ENCODE data around the gene CARD19.

Gene CARD19

DNA sequence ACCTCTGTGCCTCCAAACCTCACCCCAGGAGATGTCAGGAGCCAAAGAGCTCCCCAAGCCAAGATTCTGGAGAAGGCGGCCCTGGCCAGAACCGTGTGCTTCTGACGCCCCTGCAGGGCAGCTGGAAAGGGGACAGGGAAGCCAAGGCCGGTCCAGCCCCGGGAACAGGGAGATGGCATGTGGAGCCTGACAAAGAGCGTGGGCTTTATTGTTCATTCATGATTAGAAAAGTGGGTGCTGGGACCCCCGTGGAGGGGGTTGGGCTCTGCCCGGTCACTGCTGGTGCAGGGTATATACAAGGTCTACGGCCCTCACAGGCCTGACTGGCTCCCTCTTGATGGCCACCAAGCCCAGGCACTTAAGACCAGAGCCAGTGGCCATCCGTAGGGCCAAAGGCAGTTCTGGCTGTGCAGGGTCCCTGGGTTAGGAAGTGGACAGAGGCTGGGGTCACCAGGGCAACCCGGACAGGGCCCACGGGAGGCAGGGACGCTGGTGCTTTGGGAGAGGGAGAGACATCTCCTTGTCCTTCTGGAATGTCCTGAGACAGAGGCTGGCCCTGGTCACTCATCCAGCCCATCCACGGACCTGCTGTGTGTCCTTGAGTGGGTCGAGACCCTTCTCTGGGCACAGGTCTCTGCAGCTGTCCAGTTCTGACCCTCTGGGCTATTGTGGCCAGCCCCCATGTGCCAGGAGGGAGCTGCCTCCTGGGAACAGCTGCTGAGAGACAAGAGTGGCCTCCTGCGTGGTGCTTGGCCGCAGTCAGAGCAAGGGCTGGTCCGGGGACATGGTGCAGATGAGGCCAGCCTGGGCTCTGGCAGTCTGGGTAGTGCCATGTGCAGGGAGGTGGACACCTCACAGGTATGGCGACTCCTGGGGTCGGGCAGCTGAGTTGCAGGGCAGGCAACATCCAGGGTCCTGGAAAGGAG lies 25.6 kb downstream of the CARD19 start:
- TF ChIP-seq, protein P1, sequence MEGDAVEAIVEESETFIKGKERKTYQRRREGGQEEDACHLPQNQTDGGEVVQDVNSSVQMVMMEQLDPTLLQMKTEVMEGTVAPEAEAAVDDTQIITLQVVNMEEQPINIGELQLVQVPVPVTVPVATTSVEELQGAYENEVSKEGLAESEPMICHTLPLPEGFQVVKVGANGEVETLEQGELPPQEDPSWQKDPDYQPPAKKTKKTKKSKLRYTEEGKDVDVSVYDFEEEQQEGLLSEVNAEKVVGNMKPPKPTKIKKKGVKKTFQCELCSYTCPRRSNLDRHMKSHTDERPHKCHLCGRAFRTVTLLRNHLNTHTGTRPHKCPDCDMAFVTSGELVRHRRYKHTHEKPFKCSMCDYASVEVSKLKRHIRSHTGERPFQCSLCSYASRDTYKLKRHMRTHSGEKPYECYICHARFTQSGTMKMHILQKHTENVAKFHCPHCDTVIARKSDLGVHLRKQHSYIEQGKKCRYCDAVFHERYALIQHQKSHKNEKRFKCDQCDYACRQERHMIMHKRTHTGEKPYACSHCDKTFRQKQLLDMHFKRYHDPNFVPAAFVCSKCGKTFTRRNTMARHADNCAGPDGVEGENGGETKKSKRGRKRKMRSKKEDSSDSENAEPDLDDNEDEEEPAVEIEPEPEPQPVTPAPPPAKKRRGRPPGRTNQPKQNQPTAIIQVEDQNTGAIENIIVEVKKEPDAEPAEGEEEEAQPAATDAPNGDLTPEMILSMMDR (conservative IDR thresholded peaks at IDR 0.05) = no peak
- no peak overlapping the region for H3K27ac ChIP-seq

DNA sequence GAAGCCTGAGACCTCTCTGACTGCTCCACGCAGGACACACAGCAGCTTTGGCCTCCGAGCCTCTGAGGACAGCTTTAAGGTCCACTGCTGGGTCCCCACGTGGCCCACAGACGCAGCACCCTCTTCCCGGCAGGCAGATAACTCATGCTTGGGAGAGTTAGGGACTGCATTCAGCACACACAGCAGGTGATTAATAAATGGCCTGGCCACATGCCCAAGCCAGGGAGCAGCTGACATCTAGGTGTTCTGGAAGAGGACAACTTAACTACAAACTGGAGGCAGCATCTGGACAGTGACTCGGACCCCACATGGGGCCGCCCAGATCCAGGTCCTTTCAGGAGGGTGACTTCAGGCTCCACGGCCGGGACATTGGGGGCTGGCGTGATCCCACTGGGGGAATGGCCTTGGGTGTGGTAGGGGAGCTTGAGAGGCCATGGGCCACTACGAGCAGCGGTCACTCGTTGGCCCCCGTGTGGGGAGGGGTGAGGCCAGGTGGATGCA lies 26.8 kb downstream of the CARD19 start:
- no peak overlapping the region for H3K27ac ChIP-seq
- TF ChIP-seq, protein P1 (conservative IDR thresholded peaks at IDR 0.05) = no peak

DNA sequence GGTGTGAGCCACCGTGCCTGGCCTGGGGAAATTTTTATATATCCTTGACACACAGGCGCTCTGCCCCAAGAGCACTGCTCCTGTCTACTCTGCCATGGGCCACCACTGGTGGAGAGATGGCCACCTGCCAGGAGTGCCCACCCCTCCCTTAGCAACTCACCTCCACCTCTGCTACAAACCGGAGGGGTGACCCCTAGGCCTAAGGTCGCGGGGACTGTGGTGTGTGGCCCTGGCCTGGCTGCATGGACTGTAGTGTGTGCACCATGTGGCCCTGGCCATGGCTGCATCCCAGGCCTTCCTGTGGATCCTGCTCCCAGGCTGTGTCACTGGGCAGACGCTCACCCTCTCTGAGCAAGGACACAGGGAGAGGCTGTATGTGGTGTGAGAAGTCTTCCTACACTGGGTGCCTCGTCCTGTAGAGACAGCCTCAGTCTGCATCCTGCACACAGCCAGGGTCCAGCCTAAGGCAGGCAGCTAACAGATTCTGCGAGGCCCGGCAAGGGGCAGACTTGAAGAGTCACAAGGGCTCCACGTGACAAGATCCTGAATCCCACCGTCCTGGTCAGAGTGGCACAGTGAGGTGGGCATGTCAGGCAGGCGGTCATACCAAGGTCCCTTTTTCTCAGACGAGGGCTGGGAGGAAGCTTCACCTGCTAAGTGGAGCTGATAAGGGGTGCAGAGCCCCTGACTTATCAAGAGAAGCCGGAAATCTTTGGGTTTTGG lies 27.7 kb downstream of the CARD19 start:
- H3K27ac ChIP-seq = no peak overlapping the region
- TF ChIP-seq, protein P1 (conservative IDR thresholded peaks at IDR 0.05) = no peak

DNA sequence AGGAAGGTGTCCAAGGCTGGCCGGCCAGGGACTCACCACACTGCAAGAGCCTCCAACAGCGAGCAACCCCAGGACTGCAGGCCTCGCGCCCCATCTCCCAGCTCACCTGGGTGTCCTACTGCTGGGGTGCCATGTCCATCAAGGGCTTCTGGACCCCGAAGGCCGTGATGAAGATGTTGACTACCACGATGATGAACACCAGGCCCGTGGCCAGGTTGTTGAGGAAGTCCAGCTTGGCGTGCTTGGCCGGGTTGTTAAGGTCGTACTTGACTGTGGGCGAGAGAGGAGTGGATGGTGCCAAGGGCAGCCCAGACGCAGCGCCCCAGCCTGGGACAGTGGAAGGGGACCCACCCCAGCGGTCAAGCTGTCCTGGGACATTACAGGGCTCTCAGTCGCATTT lies 28.8 kb downstream of the CARD19 start:
- H3K27ac ChIP-seq = no peak overlapping the region
- TF ChIP-seq, protein P1 (conservative IDR thresholded peaks at IDR 0.05) = no peak

DNA sequence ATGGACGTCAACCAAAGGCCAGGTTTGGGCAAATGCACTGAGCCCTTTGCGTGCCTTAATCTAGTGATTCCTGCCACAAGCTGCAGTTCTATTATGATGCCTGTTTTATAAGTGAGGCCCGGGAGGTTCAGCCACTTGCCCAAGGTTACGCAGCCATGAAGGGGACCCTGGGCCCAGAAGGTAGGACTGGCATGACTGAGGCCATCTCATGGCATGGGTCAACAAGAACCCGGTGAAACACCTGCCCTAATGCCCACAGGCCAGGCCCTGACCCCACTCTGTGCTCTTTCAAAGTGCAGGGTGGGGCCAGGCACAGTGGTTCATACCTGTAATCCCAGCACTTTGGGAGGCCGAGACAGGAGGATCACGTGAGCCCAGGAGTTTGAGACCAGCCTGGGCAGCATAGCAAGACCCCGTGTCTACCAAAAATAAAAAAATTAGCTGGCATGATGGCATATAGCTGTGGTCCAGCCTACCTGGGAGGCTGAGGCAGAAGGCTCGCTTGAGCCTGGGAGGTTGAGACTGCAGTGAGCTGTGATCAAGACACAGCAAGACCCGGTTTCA lies 29.4 kb downstream of the CARD19 start:
- TF ChIP-seq, protein P1 (conservative IDR thresholded peaks at IDR 0.05) = no peak
- H3K27ac ChIP-seq = no peak overlapping the region

DNA sequence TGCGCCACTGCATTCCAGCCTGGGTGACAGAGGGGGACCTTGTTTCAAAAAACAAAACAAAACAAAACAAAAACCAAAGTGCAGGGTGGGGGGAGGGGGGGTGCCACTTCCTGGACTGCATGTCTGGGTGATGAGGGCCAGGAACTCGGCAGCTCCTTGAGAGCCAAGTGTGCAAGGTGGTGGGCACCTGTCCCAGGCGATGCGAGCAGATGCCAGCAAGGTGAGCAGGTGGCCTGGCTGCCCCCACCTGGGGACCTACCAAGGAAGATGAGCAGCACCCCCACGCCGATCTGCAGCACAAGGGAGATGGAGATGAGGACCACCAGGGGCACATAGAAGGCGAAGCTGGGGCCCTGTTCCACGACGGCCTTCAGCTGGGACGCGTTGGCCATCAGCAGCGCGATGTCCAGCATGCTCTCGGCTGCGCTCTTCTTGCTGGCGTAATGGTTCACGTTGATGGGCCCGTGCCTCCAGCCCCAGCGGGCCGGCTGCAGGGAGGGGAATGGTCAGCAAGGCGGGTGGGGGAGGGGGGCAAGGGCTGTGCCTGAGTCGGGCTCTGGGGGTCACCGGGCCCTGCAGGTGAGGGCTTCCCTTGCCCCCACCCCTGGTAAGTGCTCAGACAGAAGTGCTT lies 30.2 kb downstream of the CARD19 start:
- peak overlapping the region; percentile 30 for H3K27ac ChIP-seq
- TF ChIP-seq, protein P1 (conservative IDR thresholded peaks at IDR 0.05) = no peak

Measured in VCaP (cell line).